HepG2 (cell line): Measurements from ENCODE around the gene MADCAM1. TPM values are rescaled to one million over a fixed set of nuclear protein-coding genes. Genes with fewer than 3 reads are reported as not detected.

ENCODE experiments used
- GTF3A ChIP-seq: sonication (generic); formaldehyde crosslinking; conservative IDR thresholded peaks from 2 replicates; pipeline ENCODE4 v1.4.0; 2020; ENCODE audit warnings: mild to moderate bottlenecking, missing genetic modification reagents
- KLF15 ChIP-seq: sonication (generic); formaldehyde crosslinking; IDR thresholded peaks from 2 replicates; pipeline ENCODE4 v1.8.1; 2023; ENCODE audit warnings: borderline replicate concordance, mild to moderate bottlenecking, inconsistent platforms, missing genetic modification reagents, mixed read lengths
- MAF1 ChIP-seq: sonication (generic); formaldehyde crosslinking; IDR thresholded peaks from 2 replicates; pipeline ENCODE4 v1.5.0; 2020; ENCODE audit warnings: missing genetic modification reagents, borderline replicate concordance
- MBD4 ChIP-seq: IDR thresholded peaks from 2 replicates; pipeline ENCODE4 v1.6.1; 2012; ENCODE audit warnings: low read length, inconsistent platforms, borderline replicate concordance
- NFATC3 ChIP-seq: sonication (generic); formaldehyde crosslinking; IDR thresholded peaks from 2 replicates; pipeline ENCODE4 v1.5.1; 2020; ENCODE audit warnings: mild to moderate bottlenecking, missing genetic modification reagents
- NFE2 ChIP-seq: sonication (generic); formaldehyde crosslinking; IDR thresholded peaks from 2 replicates; pipeline ENCODE4 v1.4.0; 2020; ENCODE audit warnings: missing genetic modification reagents
- NFE2L2 ChIP-seq: fragments of 150-350 bp; IDR thresholded peaks from 2 replicates; pipeline ENCODE4 v1.6.1; 2014; ENCODE audit warnings: low read length
- NRL ChIP-seq: sonication (generic); formaldehyde crosslinking; IDR thresholded peaks from 2 replicates; pipeline ENCODE4 v1.5.0; 2020; ENCODE audit warnings: missing genetic modification reagents, mild to moderate bottlenecking, moderate library complexity, borderline replicate concordance
- POLR2AphosphoS2 ChIP-seq: IDR thresholded peaks from 2 replicates; pipeline ENCODE4 v1.6.1; 2011; ENCODE audit warnings: low read depth, low read length, improper control_type of control experiment
- RORA ChIP-seq: sonication (generic); formaldehyde crosslinking; IDR thresholded peaks from 2 replicates; pipeline ENCODE4 v1.5.0; 2020; ENCODE audit warnings: mild to moderate bottlenecking, missing genetic modification reagents, moderate library complexity
- SMAD3 ChIP-seq: sonication (generic); formaldehyde crosslinking; IDR thresholded peaks from 2 replicates; pipeline ENCODE4 v1.4.0; 2020; ENCODE audit warnings: missing genetic modification reagents
- SRSF4 ChIP-seq: fragments of 200-400 bp; formaldehyde crosslinking; IDR thresholded peaks from one replicate; pipeline ENCODE4 v1.6.1; 2018; ENCODE audit warnings: mild to moderate bottlenecking, low read depth, low read length, moderate library complexity; ENCODE audit not compliant: poor library complexity, severe bottlenecking
- THYN1 ChIP-seq: sonication (generic); formaldehyde crosslinking; IDR thresholded peaks from 2 replicates; pipeline ENCODE4 v1.8.1; 2023; ENCODE audit warnings: low read depth, mild to moderate bottlenecking, moderate library complexity, missing genetic modification reagents, borderline replicate concordance
- ZFP62 ChIP-seq: sonication (generic); formaldehyde crosslinking; IDR thresholded peaks from 2 replicates; pipeline ENCODE4 v1.4.0; 2020; ENCODE audit warnings: missing genetic modification reagents
- ZFY ChIP-seq: sonication (generic); formaldehyde crosslinking; IDR thresholded peaks from 2 replicates; pipeline ENCODE4 v1.4.0; 2020; ENCODE audit warnings: missing genetic modification reagents
- ZNF484 ChIP-seq: sonication (generic); formaldehyde crosslinking; IDR thresholded peaks from 2 replicates; pipeline ENCODE4 v1.5.1; 2020; ENCODE audit warnings: mild to moderate bottlenecking, low read depth, missing genetic modification reagents, borderline replicate concordance
- ZNF615 ChIP-seq: sonication (generic); formaldehyde crosslinking; IDR thresholded peaks from 2 replicates; pipeline ENCODE4 v1.5.0; 2020; ENCODE audit warnings: mild to moderate bottlenecking, missing genetic modification reagents, borderline replicate concordance
- ZNF660 ChIP-seq: sonication (generic); formaldehyde crosslinking; IDR thresholded peaks from 2 replicates; pipeline ENCODE4 v1.5.1; 2020; ENCODE audit warnings: mild to moderate bottlenecking, low read depth, missing genetic modification reagents, borderline replicate concordance
- ZNF841 ChIP-seq: sonication (generic); formaldehyde crosslinking; IDR thresholded peaks from 2 replicates; pipeline ENCODE4 v1.8.1; 2023; ENCODE audit warnings: missing genetic modification reagents, borderline replicate concordance
- polyA plus RNA-seq, 8 experiments: library from polyadenylated mRNA; depleted of rRNA in 3 of 8; stranded (reverse) in 7 of 8; unstranded in 1 of 8; fragments of >200 nt; fragmentation: Illumina TruSeq in 4 of 8; extraction: Trizol in 4 of 8; gene quantifications; 2 replicates each; pipeline versions ENCODE4 v1.2.1 to v1.2.3, GENCODE V29; 2011 to 2016; ENCODE audit warnings: low read depth in 4 of 8, missing spikeins in 1 of 8, mixed read lengths in 1 of 8; ENCODE audit not compliant: insufficient read depth in 1 of 8
- total RNA-seq, 5 experiments: library from RNA; depleted of rRNA; stranded (reverse); fragments of >200 nt; fragmentation: Illumina TruSeq; extraction: Trizol; gene quantifications; 2 replicates each; pipeline ENCODE4 v1.2.3, GENCODE V29; 2016; ENCODE audit warnings: low read depth in 1 of 5
- TF ChIP-seq, protein P1 (sequence below): sonication (generic); formaldehyde crosslinking; conservative IDR thresholded peaks from 2 replicates; pipeline ENCODE4 v1.4.0; 2020; ENCODE audit warnings: missing genetic modification reagents
- TF ChIP-seq, protein P2 (sequence below): sonication (generic); formaldehyde crosslinking; IDR thresholded peaks from 2 replicates; pipeline ENCODE4 v1.8.0; 2022; ENCODE audit warnings: mild to moderate bottlenecking, missing genetic modification reagents
- TF ChIP-seq, protein P3 (sequence below): IDR thresholded peaks from 2 replicates; pipeline ENCODE4 v1.6.1; 2016
- TF ChIP-seq, protein P4 (sequence below): sonication (generic); formaldehyde crosslinking; IDR thresholded peaks from 2 replicates; pipeline ENCODE4 v1.4.0; 2020; ENCODE audit warnings: mild to moderate bottlenecking, missing genetic modification reagents

The MADCAM1 gene
- total and polyA plus RNA-seq, 2 of the 13 experiments (the other 11 are each of a cell fraction or from before 2014, with no cell fraction given) = 0.29 to 0.33 TPM

DNA sequence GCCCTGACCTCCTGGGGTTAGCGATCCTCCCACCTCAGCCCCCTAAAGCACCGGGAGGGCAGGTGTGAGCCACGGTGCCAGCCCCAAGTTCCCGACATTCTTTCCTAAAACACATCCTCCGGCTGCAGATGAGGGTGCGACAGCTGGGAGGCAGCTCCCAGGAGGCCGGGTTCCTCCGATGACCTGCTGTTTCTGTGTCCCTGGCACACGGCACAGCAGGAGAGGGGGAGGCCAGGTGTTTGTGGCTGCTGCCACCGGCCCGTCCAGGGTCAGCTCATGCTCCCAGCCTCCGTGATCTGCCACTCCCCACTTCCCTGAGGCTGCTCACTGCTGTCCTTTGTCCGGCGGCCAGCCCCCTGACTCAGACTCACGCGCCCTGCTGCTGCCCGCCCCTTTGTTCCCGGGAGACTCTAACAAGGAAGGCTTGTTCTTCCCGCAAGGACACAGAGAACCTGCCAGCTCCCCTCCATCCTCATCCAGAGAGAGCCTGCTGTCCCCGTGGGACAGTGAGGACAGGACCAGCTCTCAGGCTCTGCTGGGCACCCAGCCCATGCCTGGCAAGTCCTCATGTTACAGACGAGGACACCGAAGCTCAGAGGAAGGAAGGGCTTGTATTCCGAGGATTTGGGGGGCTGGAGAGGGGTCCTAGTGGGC is 10.6 kb upstream of the MADCAM1 start (continued):
- no peak for TF ChIP-seq NFE2 (CRISPR knock-in tag)
- no peak for TF ChIP-seq RORA
- TF ChIP-seq ZNF660 = no peak
- no peak for TF ChIP-seq SRSF4
- TF ChIP-seq GTF3A (CRISPR knock-in tag) = no peak
- TF ChIP-seq, protein P1, sequence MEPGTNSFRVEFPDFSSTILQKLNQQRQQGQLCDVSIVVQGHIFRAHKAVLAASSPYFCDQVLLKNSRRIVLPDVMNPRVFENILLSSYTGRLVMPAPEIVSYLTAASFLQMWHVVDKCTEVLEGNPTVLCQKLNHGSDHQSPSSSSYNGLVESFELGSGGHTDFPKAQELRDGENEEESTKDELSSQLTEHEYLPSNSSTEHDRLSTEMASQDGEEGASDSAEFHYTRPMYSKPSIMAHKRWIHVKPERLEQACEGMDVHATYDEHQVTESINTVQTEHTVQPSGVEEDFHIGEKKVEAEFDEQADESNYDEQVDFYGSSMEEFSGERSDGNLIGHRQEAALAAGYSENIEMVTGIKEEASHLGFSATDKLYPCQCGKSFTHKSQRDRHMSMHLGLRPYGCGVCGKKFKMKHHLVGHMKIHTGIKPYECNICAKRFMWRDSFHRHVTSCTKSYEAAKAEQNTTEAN (CRISPR knock-in tag) = peak; percentile 60; the same call in 1 of the 2 replicates
- TF ChIP-seq MAF1 (CRISPR knock-in tag) = no peak
- no peak for TF ChIP-seq POLR2AphosphoS2
- no peak for TF ChIP-seq ZNF841 (CRISPR knock-in tag)
- TF ChIP-seq, protein P2, sequence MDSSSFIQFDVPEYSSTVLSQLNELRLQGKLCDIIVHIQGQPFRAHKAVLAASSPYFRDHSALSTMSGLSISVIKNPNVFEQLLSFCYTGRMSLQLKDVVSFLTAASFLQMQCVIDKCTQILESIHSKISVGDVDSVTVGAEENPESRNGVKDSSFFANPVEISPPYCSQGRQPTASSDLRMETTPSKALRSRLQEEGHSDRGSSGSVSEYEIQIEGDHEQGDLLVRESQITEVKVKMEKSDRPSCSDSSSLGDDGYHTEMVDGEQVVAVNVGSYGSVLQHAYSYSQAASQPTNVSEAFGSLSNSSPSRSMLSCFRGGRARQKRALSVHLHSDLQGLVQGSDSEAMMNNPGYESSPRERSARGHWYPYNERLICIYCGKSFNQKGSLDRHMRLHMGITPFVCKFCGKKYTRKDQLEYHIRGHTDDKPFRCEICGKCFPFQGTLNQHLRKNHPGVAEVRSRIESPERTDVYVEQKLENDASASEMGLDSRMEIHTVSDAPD (CRISPR knock-in tag) = no peak
- no peak for TF ChIP-seq NFATC3 (CRISPR knock-in tag)
- no peak for TF ChIP-seq ZNF615
- no peak for TF ChIP-seq NFE2L2
- TF ChIP-seq ZFP62 (CRISPR knock-in tag) = no peak
- no peak for TF ChIP-seq MBD4
- TF ChIP-seq ZFY (CRISPR knock-in tag) = peak; percentile 27; the same call in 1 of the 2 replicates
- TF ChIP-seq SMAD3 (CRISPR knock-in tag) = no peak
- TF ChIP-seq NRL = peak; percentile 44
- TF ChIP-seq THYN1 (CRISPR knock-in tag) = no peak
- 0 out of 2 replicates have a peak, but pooled peaks have one; percentile 38 for TF ChIP-seq KLF15
- TF ChIP-seq, protein P3, sequence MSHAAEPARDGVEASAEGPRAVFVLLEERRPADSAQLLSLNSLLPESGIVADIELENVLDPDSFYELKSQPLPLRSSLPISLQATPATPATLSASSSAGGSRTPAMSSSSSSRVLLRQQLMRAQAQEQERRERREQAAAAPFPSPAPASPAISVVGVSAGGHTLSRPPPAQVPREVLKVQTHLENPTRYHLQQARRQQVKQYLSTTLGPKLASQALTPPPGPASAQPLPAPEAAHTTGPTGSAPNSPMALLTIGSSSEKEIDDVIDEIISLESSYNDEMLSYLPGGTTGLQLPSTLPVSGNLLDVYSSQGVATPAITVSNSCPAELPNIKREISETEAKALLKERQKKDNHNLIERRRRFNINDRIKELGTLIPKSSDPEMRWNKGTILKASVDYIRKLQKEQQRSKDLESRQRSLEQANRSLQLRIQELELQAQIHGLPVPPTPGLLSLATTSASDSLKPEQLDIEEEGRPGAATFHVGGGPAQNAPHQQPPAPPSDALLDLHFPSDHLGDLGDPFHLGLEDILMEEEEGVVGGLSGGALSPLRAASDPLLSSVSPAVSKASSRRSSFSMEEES (CRISPR knock-in tag) = peak; percentile 94; the same call in 1 of the 2 replicates
- no peak for TF ChIP-seq ZNF484
- TF ChIP-seq, protein P4, sequence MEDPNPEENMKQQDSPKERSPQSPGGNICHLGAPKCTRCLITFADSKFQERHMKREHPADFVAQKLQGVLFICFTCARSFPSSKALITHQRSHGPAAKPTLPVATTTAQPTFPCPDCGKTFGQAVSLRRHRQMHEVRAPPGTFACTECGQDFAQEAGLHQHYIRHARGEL (CRISPR knock-in tag) = no peak
